ENCODE data around the gene CENPI. TPM values are rescaled to one million over a fixed set of nuclear protein-coding genes. Genes with fewer than 3 reads are reported as not detected.

The CENPI gene
- total RNA-seq, 1 experiment from 2014 or later, result 15.3 TPM

DNA sequence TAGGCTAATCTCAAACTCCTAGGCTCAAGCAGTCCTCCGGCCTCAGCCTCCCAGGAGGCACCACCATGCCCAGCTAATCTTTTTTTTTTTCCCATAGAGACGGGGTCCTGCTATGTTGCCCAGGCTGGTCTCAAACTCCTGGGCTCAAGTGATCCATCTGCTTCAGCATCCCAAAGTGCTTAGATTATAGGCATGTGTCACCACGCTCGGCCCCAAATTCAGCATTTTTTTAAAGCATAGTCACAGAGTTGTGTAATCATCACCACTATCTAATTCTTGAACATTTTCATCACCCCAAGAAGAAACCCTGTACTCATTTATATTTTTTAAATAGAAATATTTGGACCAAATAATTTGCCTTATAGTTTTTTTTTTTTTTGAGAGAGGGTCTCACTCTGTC lies 10.3 kb downstream of the CENPI start:
- Histone ChIP-seq H3K27ac (ENCODE audit: low read depth, low read length) (no peak overlapping the region), H3K9ac (ENCODE audit: low read length) (no peak overlapping the region), H3K9me3 (ENCODE audit: control insufficient read depth in 1 of 2, insufficient read depth in 1 of 2, low read depth in 1 of 2, low read length in 2 of 2) (no peaks in the 10 kb centered on the region), H4K20me1 (ENCODE audit: insufficient read depth) (no peaks in the 10 kb centered on the region), H3K4me3 (replicated peaks in 1 of 2; ENCODE audit: low read depth in 1 of 2, low read length in 2 of 2) (no peak overlapping the region), H3K4me2 (ENCODE audit: low read length) (no peak overlapping the region), H3K27me3 (ENCODE audit: insufficient read depth, low read length) (no peaks in the 10 kb centered on the region), H3K4me1 (ENCODE audit: control insufficient read depth in 1 of 2, insufficient read depth in 2 of 2, low read length in 2 of 2) (no peaks in the 10 kb centered on the region), H3K79me2 (ENCODE audit: insufficient read depth, low read length) (no peaks in the 10 kb centered on the region), H3K9me2 (ENCODE audit: insufficient read depth) (no peaks in the 10 kb centered on the region), H2AFZ (ENCODE audit: low read depth, low read length, poor library complexity, severe bottlenecking) (no peak overlapping the region), H3K36me3 (ENCODE audit: control insufficient read depth in 1 of 2, insufficient read depth in 2 of 2, low read length in 2 of 2) (peaks cover 0 to 3% of the 10 kb centered on the region in 2 experiments; a peak in 1 of 4 replicates)
- TF ChIP-seq ELF1 (IDR thresholded peaks at IDR 0.05; ENCODE audit: borderline replicate concordance, low read depth), result no peak
- TF ChIP-seq, protein P1, sequence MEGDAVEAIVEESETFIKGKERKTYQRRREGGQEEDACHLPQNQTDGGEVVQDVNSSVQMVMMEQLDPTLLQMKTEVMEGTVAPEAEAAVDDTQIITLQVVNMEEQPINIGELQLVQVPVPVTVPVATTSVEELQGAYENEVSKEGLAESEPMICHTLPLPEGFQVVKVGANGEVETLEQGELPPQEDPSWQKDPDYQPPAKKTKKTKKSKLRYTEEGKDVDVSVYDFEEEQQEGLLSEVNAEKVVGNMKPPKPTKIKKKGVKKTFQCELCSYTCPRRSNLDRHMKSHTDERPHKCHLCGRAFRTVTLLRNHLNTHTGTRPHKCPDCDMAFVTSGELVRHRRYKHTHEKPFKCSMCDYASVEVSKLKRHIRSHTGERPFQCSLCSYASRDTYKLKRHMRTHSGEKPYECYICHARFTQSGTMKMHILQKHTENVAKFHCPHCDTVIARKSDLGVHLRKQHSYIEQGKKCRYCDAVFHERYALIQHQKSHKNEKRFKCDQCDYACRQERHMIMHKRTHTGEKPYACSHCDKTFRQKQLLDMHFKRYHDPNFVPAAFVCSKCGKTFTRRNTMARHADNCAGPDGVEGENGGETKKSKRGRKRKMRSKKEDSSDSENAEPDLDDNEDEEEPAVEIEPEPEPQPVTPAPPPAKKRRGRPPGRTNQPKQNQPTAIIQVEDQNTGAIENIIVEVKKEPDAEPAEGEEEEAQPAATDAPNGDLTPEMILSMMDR (IDR thresholded peaks at IDR 0.05 in 2 of 3, conservative IDR thresholded peaks at IDR 0.05 in 1 of 3; ENCODE audit: borderline replicate concordance in 1 of 3, insufficient read depth in 1 of 3, low read depth in 2 of 3, low read length in 2 of 3), result no peak
- DNase-seq (ENCODE audit: low read depth, low spot score) (no peak), ATAC-seq (no peak)
- ChIA-PET CTCF (no interaction called here), POLR2A (no interaction called here), RAD21 (ENCODE audit: low non-redundant PET in 1 of 2, low total read pairs in 2 of 2, uncharacterized antibody in 2 of 2, unreplicated experiment in 2 of 2) (no interaction called here)
- no TSS peak for BruUV-seq (replicated peaks)
- intact Hi-C loops (cut with micrococcal nuclease), result no loop called here

DNA sequence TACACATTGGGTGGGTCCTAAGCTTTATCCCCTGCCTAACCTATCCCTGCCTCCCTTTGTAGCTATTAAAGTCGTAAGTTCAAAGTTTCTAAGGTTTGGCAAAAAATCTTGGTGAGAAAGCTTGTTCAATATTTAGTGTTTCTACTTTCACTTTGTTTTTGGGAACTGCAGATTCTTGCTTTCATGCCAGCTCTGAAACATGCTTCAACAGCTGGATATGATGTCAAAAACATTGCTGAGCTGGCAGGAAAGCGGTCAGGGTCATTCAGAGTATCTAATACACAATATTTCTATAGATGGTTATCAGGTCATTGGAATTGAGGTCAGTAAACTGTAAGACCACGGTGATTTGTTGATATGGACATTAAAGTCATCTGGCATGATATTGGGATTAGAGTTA lies 19.7 kb downstream of the CENPI start:
- H3K27ac ChIP-seq (ENCODE audit: low read depth, low read length), result no peak overlapping the region
- H3K9me3 ChIP-seq (ENCODE audit: control insufficient read depth in 1 of 2, insufficient read depth in 1 of 2, low read depth in 1 of 2, low read length in 2 of 2), result no peaks in the 10 kb centered on the region
- H3K9ac ChIP-seq (ENCODE audit: low read length), result no peak overlapping the region
- H3K79me2 ChIP-seq (ENCODE audit: insufficient read depth, low read length), result no peaks in the 10 kb centered on the region
- no peaks in the 10 kb centered on the region for H4K20me1 ChIP-seq (ENCODE audit: insufficient read depth)
- H3K4me1 ChIP-seq (ENCODE audit: control insufficient read depth in 1 of 2, insufficient read depth in 2 of 2, low read length in 2 of 2), result no peaks in the 10 kb centered on the region
- DNase-seq (ENCODE audit: low read depth, low spot score) (no peak), ATAC-seq (no peak)
- CTCF ChIA-PET, result no interaction called here
- no peaks in the 10 kb centered on the region; a peak in 1 of 4 replicates for H3K36me3 ChIP-seq (ENCODE audit: control insufficient read depth in 1 of 2, insufficient read depth in 2 of 2, low read length in 2 of 2)
- RAD21 ChIA-PET (ENCODE audit: low non-redundant PET in 1 of 2, low total read pairs in 2 of 2, uncharacterized antibody in 2 of 2, unreplicated experiment in 2 of 2), result no interaction called here
- intact Hi-C loops (cut with micrococcal nuclease), result no loop called here
- no peak overlapping the region for H2AFZ ChIP-seq (ENCODE audit: low read depth, low read length, poor library complexity, severe bottlenecking)
- H3K4me2 ChIP-seq (ENCODE audit: low read length), result no peak overlapping the region
- BruUV-seq (replicated peaks), result no TSS peak
- POLR2A ChIA-PET, result no interaction called here
- no peaks in the 10 kb centered on the region for H3K27me3 ChIP-seq (ENCODE audit: insufficient read depth, low read length)
- H3K9me2 ChIP-seq (ENCODE audit: insufficient read depth), result no peaks in the 10 kb centered on the region
- no peak overlapping the region for H3K4me3 ChIP-seq (replicated peaks in 1 of 2; ENCODE audit: low read depth in 1 of 2, low read length in 2 of 2)
- TF ChIP-seq, protein P2, sequence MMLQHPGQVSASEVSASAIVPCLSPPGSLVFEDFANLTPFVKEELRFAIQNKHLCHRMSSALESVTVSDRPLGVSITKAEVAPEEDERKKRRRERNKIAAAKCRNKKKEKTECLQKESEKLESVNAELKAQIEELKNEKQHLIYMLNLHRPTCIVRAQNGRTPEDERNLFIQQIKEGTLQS (IDR thresholded peaks at IDR 0.05), result no peak
- TF ChIP-seq JUND (IDR thresholded peaks at IDR 0.05), result no peak
- TF ChIP-seq, protein P3, sequence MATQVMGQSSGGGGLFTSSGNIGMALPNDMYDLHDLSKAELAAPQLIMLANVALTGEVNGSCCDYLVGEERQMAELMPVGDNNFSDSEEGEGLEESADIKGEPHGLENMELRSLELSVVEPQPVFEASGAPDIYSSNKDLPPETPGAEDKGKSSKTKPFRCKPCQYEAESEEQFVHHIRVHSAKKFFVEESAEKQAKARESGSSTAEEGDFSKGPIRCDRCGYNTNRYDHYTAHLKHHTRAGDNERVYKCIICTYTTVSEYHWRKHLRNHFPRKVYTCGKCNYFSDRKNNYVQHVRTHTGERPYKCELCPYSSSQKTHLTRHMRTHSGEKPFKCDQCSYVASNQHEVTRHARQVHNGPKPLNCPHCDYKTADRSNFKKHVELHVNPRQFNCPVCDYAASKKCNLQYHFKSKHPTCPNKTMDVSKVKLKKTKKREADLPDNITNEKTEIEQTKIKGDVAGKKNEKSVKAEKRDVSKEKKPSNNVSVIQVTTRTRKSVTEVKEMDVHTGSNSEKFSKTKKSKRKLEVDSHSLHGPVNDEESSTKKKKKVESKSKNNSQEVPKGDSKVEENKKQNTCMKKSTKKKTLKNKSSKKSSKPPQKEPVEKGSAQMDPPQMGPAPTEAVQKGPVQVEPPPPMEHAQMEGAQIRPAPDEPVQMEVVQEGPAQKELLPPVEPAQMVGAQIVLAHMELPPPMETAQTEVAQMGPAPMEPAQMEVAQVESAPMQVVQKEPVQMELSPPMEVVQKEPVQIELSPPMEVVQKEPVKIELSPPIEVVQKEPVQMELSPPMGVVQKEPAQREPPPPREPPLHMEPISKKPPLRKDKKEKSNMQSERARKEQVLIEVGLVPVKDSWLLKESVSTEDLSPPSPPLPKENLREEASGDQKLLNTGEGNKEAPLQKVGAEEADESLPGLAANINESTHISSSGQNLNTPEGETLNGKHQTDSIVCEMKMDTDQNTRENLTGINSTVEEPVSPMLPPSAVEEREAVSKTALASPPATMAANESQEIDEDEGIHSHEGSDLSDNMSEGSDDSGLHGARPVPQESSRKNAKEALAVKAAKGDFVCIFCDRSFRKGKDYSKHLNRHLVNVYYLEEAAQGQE (IDR thresholded peaks at IDR 0.05; ENCODE audit: low read depth), result no peak
- TF ChIP-seq CBX3 (IDR thresholded peaks at IDR 0.05; ENCODE audit: low read depth), result no peak
- TF ChIP-seq, protein P1 (IDR thresholded peaks at IDR 0.05 in 2 of 3, conservative IDR thresholded peaks at IDR 0.05 in 1 of 3; ENCODE audit: borderline replicate concordance in 1 of 3, insufficient read depth in 1 of 3, low read depth in 2 of 3, low read length in 2 of 3), result no peak
- TF ChIP-seq SIN3A (IDR thresholded peaks at IDR 0.05; ENCODE audit: low read depth), result no peak
- no peak for TF ChIP-seq ZFX (IDR thresholded peaks at IDR 0.05)
- TF ChIP-seq EZH2 (IDR thresholded peaks at IDR 0.05), result no peak
- TF ChIP-seq EGR1 (IDR thresholded peaks at IDR 0.05; ENCODE audit: low read depth), result no peak

Measured in HCT116 (cell line).